Nucleus accumbens (tissue), 56 donors: Measurements from ENCODE around the gene PDE1C.
A peak's percentile ranks its signal among the peaks of the same experiment; 100 is the strongest.

Experiments used
- DNase-seq, 56 donors: peaks; one replicate each; lab custom pipeline; 2025; lab: John Stamatoyannopoulos, UW

Gene PDE1C

DNA sequence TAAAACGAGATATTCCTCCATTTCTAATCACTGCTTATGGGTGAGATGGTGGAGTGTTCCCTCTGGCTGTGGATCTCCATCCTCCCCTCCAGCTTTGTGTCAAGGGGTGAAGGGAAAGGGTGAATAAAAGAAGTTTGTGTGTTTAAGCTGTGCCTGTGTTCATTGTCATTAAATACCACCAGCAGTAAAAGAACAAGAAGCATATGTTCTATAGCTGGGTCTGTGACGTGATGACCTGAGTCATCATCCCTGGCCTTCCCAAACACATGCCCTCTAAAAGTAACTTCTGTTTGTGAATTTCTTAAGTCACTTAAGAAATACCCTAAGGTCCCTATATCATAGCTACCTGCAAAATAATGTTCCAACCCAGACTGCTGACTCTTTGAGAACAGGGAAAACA is 278.3 kb downstream of the PDE1C start:
- DNase-seq, result no peak

DNA sequence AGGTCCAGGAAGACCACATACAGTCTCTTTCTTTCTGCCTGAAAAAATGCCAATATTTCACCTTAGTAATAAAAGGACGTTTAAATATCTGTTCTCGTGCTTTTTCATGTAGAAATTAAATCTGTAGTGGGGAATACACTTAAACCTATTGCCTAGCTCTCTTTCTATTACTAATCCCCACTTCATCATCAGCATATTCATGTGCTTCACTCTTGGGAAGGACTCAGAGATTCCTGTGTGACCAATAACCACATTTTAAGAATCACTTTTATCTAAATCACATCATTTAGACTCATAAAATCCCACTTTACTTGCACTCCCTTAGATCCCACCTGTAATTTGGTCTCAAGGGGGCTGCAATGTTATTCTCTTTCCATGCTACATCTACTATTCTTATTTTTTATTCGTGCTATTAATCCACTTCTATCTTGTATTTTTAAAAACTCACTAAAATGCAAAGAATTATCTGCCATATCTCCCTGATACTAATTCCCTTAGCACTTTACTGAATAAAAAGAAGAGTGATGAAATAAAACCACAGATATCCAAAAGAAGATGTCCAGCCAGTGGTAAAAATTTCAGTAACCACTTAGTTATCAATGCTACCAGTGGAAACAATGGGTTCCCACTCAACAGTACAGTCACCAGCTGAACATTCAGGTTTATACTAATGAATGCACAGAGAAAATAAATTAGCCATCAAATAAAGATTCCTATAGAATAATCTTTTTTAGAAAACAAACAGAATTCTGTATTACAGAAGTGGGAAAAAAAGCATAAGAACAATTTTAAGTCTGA is 281.1 kb downstream of the PDE1C start:
- no peak for DNase-seq

GRCh38 chr7:31788445-31788844 is 281.8 kb downstream of the PDE1C start:
- peak in 1 of 56 donors; percentile 1 for DNase-seq

DNA sequence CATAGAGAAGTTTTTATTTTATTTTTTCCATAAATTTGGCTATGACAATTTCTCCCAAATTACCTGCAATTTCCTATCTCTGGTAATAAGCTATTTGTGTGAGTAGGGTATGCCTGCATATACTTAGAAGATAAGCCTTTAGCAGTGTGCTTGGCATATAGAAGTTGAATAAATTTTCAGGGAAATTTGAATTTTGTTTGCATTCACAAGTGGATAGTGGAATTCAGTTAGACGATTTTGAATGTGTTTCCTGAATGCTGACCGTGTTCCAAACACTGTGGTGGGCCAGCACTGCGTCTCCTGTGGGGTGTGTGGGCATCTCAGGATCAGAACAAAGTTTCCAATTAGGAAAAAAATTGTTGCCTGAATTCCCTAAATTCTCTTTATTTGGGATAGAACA is 283.9 kb downstream of the PDE1C start:
- DNase-seq, result no peak

GRCh38 chr7:31785101-31785500 is 285.1 kb downstream of the PDE1C start:
- peak in 1 of 56 donors; percentile 5 for DNase-seq

- no peak for DNase-seq
Observed at GRCh38 chr7:31783221-31783620, 287.0 kb downstream of the PDE1C start.

GRCh38 chr7:31782411-31782991 is 287.7 kb downstream of the PDE1C start:
- DNase-seq, result peak in 9 of 56 donors; percentile 1 to 20 (median 6)

GRCh38 chr7:31778296-31778695 is 291.9 kb downstream of the PDE1C start:
- DNase-seq, result no peak

- no peak for DNase-seq
Observed at GRCh38 chr7:31776616-31777015, 293.6 kb downstream of the PDE1C start.

DNA sequence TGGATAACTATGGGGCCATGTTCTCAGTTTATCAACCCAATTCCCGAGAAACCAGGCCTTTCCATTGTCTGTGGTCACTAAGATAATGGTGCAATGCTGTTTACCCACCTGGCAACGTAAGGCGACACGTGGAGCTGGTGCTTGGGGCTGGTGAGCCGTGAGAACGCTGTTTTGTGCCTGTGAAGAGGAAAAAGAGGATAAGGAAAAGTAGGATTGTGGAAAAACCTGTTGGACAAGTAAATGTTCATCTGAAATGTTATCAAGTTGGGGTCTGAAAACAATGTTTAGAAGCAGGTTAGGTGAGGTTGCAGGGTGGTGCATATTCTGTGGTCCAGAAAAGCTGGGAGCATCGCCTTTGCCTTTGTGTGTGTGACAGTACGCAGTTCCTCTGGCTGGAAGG is 294.7 kb downstream of the PDE1C start:
- DNase-seq, result no peak

DNA sequence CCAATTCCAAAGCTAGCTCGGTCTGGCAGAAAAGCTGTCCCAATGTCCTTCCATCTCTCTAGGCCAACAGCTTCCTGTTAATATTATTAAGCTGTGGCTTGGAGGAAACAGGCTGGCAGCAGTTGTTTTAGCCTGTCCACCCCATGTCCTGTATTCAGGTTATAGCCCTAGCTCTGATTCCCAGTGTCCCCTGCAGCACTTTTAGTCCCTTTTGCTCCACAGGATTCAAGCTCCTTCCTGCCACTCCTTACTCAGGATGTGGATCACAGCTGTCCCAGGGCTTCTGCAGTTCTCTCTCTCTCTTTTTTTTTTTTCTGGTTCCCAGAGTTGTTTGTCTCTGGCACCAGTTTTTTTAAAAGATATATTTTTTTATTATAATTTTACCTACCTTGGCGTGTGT is 298.0 kb downstream of the PDE1C start:
- no peak for DNase-seq

- no peak for DNase-seq
Observed at GRCh38 chr7:31767686-31768358, 302.4 kb downstream of the PDE1C start.

DNA sequence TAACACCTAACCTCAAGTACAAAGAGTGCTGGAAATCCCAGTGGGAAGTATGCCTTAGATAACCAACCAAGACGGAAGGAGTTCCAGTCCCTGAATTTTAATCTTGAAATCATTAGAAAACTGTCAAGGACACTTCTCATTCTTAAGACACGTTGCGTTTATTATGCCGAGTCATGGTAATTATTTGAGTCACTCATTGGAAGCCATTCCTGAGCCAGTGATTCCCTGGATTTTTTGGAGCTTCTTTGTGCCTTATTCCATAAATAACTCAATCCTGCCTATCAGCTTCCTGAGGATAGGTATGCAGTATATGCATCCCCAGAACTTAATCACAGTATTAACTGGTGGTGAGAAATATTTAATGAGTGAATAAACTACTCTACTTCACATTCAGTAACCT is 305.7 kb downstream of the PDE1C start:
- DNase-seq, result no peak

DNA sequence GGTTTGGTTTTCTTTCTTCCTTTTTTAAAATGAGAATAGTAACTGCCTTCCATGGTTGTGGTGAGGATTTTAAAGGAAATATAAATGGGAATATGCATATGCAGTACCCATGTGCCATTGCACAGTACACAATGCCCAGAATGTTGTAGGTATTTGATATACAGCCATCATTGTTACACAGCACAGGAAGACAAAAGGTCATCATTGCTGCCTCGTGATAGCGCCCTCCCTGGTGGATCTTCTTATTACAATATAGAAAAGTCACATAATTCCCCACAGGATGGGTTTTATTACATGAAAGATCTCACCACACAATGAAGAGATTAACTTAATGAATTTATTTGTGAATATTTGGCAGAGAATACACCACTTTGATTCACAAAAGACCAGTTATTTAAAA is 306.7 kb downstream of the PDE1C start:
- DNase-seq, result no peak

GRCh38 chr7:31761646-31762045 is 308.6 kb downstream of the PDE1C start:
- DNase-seq, result peak in 2 of 56 donors; percentile 1 to 10

DNA sequence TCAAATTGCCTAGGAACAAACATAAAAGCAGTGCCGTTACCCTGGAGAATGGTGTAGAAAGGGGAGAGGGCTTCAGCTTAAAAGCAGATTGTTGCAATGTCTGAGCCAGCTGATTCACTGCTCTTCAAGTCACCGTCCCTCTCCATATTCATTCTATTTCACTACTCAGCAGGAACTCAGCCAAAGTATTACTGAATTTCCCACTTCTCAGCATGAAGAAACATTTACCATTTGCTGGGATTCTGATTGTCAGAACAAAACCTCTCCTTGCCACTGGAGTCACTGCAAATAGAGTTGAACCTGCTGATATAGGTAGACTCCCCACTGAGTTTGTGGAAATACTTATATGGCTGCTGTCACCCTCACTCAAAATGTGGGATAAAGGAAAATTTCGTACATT is 311.5 kb downstream of the PDE1C start:
- DNase-seq, result no peak

DNA sequence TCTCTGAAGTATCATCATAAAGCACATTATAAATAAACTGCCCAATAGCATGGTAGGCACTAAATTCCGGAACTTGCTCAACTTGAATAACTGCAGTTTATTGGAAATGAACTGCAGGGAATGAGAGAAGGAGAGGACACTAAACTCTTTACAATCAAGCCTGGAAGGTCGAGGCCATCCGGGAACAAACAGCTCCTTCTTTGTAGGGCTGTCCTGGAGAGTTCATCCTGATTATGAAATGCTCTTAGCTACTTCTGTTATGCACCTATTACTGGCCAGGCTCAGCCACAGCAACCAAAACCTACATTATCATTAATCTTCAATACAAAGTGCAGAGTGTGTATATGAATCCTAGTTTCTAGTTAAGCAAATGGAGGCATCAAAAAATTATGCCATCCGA is 318.5 kb downstream of the PDE1C start:
- DNase-seq, result no peak

- DNase-seq, result no peak
Observed at GRCh38 chr7:31748084-31748483, 322.1 kb downstream of the PDE1C start.

DNA sequence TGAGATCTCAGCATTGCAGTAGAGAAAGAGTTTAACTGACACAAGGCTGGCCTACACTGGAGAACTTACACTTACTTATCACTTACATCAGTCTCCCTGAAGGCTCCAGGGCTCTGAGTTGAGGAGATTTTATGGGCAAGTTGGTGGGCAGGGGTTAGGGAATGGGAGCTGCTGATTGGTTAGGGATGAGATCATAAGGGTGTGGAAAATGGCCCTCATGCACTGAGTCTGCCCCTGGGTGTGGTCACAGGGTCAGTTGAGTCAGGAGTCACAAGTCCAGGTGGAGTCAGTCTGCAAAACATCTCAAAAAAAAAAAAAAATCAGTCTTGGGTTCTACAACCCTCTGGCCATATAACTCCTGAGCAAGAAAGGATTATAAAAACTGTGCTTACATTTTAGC is 322.7 kb downstream of the PDE1C start:
- no peak for DNase-seq

- DNase-seq, result peak in 51 of 56 donors; percentile 1 to 87 (median 45)
Observed at GRCh38 chr7:31744294-31744874, 325.8 kb downstream of the PDE1C start.

GRCh38 chr7:31741852-31742251 is 328.4 kb downstream of the PDE1C start:
- DNase-seq, result no peak
